Uterus (tissue), 4 donors: ENCODE measurements around the gene BAHCC1. TPM values are rescaled to one million over a fixed set of nuclear protein-coding genes. Genes with fewer than 3 reads are reported as not detected.
A peak's percentile ranks its signal among the peaks of the same experiment; 100 is the strongest.

Experiments
- DNase-seq, 2 donors: peaks; one replicate each; pipeline ENCODE4 v3.0.0-alpha.2; 2019 to 2020
- H3K27ac ChIP-seq, 2 donors: fragments of 200-600 bp; sonication (generic); 1 replicate in 1 of 2; 2 replicates in 1 of 2; pipeline ENCODE4 v1.5.1; 2016 to 2018
- H3K27me3 ChIP-seq, 2 donors: fragments of 200-600 bp; sonication (generic); one replicate each; pipeline ENCODE4 v1.5.1; 2018 to 2019; ENCODE audit warnings: control low read depth in 1 of 2
- H3K36me3 ChIP-seq, 2 donors: fragments of 200-600 bp; sonication (generic); one replicate each; pipeline ENCODE4 v1.5.1; 2019; ENCODE audit warnings: control low read depth in 1 of 2
- H3K4me1 ChIP-seq, 2 donors: fragments of 200-600 bp; sonication (generic); one replicate each; pipeline ENCODE4 v1.5.1; 2018 to 2019; ENCODE audit warnings: control low read depth in 1 of 2
- H3K4me3 ChIP-seq, 2 donors: fragments of 200-600 bp; sonication (generic); 1 replicate in 1 of 2; 2 replicates in 1 of 2; pipeline ENCODE4 v1.5.1; 2018 to 2019; ENCODE audit warnings: mild to moderate bottlenecking in 1 of 2
- H3K9me3 ChIP-seq, 2 donors: fragments of 200-600 bp; sonication (generic); one replicate each; pipeline ENCODE4 v1.5.1; 2019; ENCODE audit warnings: control low read depth in 1 of 2
- POLR2A ChIP-seq, 2 donors: fragments of 450-650 bp; IDR thresholded peaks; one replicate each; pipeline ENCODE4 v1.6.1; 2016; ENCODE audit warnings: antibody characterized with exemption in 2 of 2, mild to moderate bottlenecking in 1 of 2, moderate library complexity in 1 of 2
- intact Hi-C: fragments of 100-400 bp; cut with DNase I; formaldehyde crosslinking; loops from one replicate; pipeline ENCODE4 v1.15.1; 2023; ENCODE audit warnings: low total_unique reads
- total RNA-seq, 4 donors: library from RNA; depleted of rRNA in 3 of 4; stranded (reverse); fragments of >200 nt in 3 of 4; gene quantifications; one replicate each; pipeline versions ENCODE4 v1.1.0 to v1.2.4, GENCODE V29; 2014 to 2023
- TF ChIP-seq, protein P1 (sequence below), 4 experiments: fragments of 200-600 bp in 2 of 4; fragments of 450-650 bp in 2 of 4; sonication (generic) in 2 of 4; IDR thresholded peaks; one replicate each; pipeline ENCODE4 v1.5.1; 2016 to 2019; ENCODE audit warnings: antibody characterized with exemption in 4 of 4, mild to moderate bottlenecking in 2 of 4, moderate library complexity in 1 of 4
- donor health status: DM: yes; HTN: yes; CAD: no.

Gene BAHCC1
- total RNA-seq, 4 donors from 2014 or later, result 1.5 to 34.1 (median 8.5) TPM

GRCh38 chr17:81415681-81416080 is 20.4 kb downstream of the BAHCC1 start:
- Histone ChIP-seq H3K27me3 (no peaks in the 10 kb centered on the region), H3K4me3 (no peak overlapping the region), H3K9me3 (no peaks in the 10 kb centered on the region), H3K4me1 (peaks cover 9 to 25% of the 10 kb centered on the region in 2 donors), H3K27ac (no peak overlapping the region), H3K36me3 (no peaks in the 10 kb centered on the region)
- TF ChIP-seq, protein P1, sequence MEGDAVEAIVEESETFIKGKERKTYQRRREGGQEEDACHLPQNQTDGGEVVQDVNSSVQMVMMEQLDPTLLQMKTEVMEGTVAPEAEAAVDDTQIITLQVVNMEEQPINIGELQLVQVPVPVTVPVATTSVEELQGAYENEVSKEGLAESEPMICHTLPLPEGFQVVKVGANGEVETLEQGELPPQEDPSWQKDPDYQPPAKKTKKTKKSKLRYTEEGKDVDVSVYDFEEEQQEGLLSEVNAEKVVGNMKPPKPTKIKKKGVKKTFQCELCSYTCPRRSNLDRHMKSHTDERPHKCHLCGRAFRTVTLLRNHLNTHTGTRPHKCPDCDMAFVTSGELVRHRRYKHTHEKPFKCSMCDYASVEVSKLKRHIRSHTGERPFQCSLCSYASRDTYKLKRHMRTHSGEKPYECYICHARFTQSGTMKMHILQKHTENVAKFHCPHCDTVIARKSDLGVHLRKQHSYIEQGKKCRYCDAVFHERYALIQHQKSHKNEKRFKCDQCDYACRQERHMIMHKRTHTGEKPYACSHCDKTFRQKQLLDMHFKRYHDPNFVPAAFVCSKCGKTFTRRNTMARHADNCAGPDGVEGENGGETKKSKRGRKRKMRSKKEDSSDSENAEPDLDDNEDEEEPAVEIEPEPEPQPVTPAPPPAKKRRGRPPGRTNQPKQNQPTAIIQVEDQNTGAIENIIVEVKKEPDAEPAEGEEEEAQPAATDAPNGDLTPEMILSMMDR (IDR thresholded peaks at IDR 0.05), result no peak
- no peak for TF ChIP-seq POLR2A (IDR thresholded peaks at IDR 0.05)
- no peak for DNase-seq
- intact Hi-C loops, result no loop called here

DNA sequence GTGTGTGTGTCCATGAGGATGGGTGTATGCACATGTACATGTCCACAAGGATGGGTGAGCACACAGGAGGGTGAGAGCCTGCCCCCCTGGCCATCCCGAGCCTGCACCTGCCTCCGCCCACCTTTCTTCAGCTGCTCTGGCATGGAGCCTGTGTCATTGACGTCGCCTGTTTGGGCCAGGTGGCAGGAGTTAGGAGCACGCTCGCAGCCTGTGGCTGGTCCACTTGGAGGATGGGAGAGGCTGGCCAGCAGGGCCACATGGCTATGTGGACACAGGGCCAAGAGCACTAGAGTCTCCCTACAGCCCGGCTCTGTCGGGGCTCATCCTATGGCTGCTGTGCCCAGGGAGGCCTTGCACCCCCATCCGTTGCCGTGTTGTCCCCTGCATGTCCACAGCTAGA is 21.4 kb downstream of the BAHCC1 start:
- no peaks in the 10 kb centered on the region for H3K27me3 ChIP-seq
- no peak for DNase-seq
- peaks cover 11 to 34% of the 10 kb centered on the region in 2 donors for H3K4me1 ChIP-seq
- TF ChIP-seq POLR2A (IDR thresholded peaks at IDR 0.05), result no peak
- TF ChIP-seq, protein P1 (IDR thresholded peaks at IDR 0.05), result no peak
- H3K9me3 ChIP-seq, result no peaks in the 10 kb centered on the region
- H3K4me3 ChIP-seq, result no peak overlapping the region
- peak overlapping the region; percentile 85 to 91 for H3K27ac ChIP-seq
- H3K36me3 ChIP-seq, result no peaks in the 10 kb centered on the region
- intact Hi-C loops, result no loop called here

- no peak overlapping the region for H3K4me3 ChIP-seq
- H3K9me3 ChIP-seq, result no peaks in the 10 kb centered on the region
- H3K27ac ChIP-seq, result peak overlapping the region; percentile 85 to 91
- intact Hi-C loops, result no loop called here
- H3K27me3 ChIP-seq, result no peaks in the 10 kb centered on the region
- DNase-seq, result peak; percentile 65 to 84
- peaks cover 11 to 41% of the 10 kb centered on the region in 2 donors for H3K4me1 ChIP-seq
- no peak for TF ChIP-seq POLR2A (IDR thresholded peaks at IDR 0.05)
- no peaks in the 10 kb centered on the region for H3K36me3 ChIP-seq
These were observed 22.0 kb downstream of the BAHCC1 start for GRCh38 chr17:81417049-81417878.

DNA sequence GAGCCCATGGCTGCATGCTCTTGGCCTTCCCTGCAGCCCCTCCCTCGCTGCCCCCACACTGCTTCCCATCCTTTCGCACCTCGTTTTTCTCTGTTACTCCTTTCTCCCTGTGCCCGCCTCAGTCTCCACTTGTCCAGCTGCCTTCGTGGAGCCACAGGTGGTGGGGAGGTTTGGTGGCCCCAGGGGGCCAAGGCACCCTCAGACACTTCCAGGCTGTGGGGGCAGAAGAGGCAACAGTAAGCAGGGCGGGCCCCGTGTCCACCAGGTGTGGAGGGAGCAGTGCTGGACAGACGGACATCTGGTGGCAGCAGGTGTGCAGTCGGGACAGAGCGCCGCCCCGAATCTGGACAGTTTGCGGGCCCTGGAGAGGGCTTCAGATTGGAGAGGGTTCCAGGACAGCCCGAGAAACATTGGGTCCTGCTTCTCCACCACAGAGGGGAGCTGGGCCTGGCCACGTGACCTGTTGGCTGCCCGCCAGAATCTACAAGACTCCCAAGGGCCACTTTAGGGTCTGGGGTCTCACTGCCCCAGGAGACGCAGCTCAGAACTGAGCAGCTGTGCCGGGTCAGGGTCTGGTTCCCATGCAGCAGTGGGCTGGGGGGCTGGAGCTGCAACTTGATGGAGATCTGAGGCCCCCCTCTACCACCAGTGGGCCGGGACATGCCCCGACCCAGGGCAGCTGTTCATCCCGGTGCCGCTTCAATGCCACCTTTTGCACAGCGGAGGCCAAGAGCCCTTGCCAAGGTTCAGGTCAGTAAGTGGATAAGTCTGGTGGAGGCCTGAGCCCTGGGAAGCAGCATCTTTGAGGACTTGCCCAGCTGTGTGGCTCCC is 22.8 kb downstream of the BAHCC1 start:
- no peak overlapping the region for H3K4me3 ChIP-seq
- intact Hi-C loops, result no loop called here
- peak in 1 of 2 donors; percentile 57 for DNase-seq
- no peaks in the 10 kb centered on the region for H3K36me3 ChIP-seq
- no peaks in the 10 kb centered on the region for H3K9me3 ChIP-seq
- H3K27me3 ChIP-seq, result no peaks in the 10 kb centered on the region
- peak overlapping the region; percentile 85 to 91 for H3K27ac ChIP-seq
- TF ChIP-seq, protein P1 (IDR thresholded peaks at IDR 0.05), result no peak
- no peak for TF ChIP-seq POLR2A (IDR thresholded peaks at IDR 0.05)
- peaks cover 15 to 48% of the 10 kb centered on the region in 2 donors for H3K4me1 ChIP-seq

GRCh38 chr17:81418710-81419318 is 23.6 kb downstream of the BAHCC1 start:
- no peak for TF ChIP-seq POLR2A (IDR thresholded peaks at IDR 0.05)
- TF ChIP-seq, protein P1 (IDR thresholded peaks at IDR 0.05), result no peak
- no peak for DNase-seq
- H3K27me3 ChIP-seq, result no peaks in the 10 kb centered on the region
- H3K36me3 ChIP-seq, result no peaks in the 10 kb centered on the region
- H3K4me1 ChIP-seq, result peaks cover 15 to 55% of the 10 kb centered on the region in 2 donors
- intact Hi-C loops, result no loop called here
- H3K27ac ChIP-seq, result peak overlapping the region; percentile 85 to 91
- H3K4me3 ChIP-seq, result peak overlapping the region in 1 of 2 donors; percentile 35
- no peaks in the 10 kb centered on the region for H3K9me3 ChIP-seq
